ENCODE results near the gene USP47.

- TF ChIP-seq SP1 (IDR thresholded peaks at IDR 0.05; ENCODE audit: low read depth, low read length) (no peak), HDAC6 (IDR thresholded peaks at IDR 0.05; ENCODE audit: low read depth, low read length) (no peak)
These were observed 16.9 kb downstream of the USP47 start for GRCh38 chr11:11858676-11859075.
